ENCODE measurements around the gene JAM3.

- no peak for TF ChIP-seq EZH2 (IDR thresholded peaks at IDR 0.05)
- TF ChIP-seq FOXP2 (optimal IDR thresholded peaks at IDR 0.05; ENCODE audit: control extremely low read depth, extremely low read length, insufficient read depth) = no peak
- TF ChIP-seq POLR2AphosphoS5 (IDR thresholded peaks at IDR 0.05; ENCODE audit: borderline replicate concordance, low read depth, low read length) = no peak
Observed at GRCh38 chr11:134134167-134134566, 65.3 kb downstream of the JAM3 start.

Data from SK-N-MC (cell line).